Heart left ventricle (tissue), 16 donors: ENCODE results near the gene DNAH12. TPM values are rescaled to one million over a fixed set of nuclear protein-coding genes. Genes with fewer than 3 reads are reported as not detected.
"Not testable (repeated sequence)": the region's sequence is repeated elsewhere in the genome, so short reads cannot be mapped to it uniquely, and the experiment has no call there.

Experiments
- ATAC-seq, 4 donors: fragments of 200-7000 bp; cut with Tn5 transposase; one replicate each; pipeline ENCODE4 v1.9.1; 2020 to 2022; ENCODE audit warnings: moderate library complexity in 4 of 4, mild to moderate bottlenecking in 3 of 4, moderate number of reproducible peaks in 1 of 4
- DNase-seq, 5 donors: peaks; one replicate each; pipeline ENCODE4 v3.0.0-alpha.2; 2020
- H3K27ac ChIP-seq, 12 donors: fragments of 200-600 bp; sonication (generic) in 4 of 12; one replicate each; pipeline versions ENCODE4 v1.5.0 to v1.8.0; 2016 to 2022; ENCODE audit warnings: mild to moderate bottlenecking in 2 of 12
- H3K27me3 ChIP-seq, 9 donors: fragments of 200-600 bp; sonication (generic) in 2 of 9; one replicate each; pipeline versions ENCODE4 v1.5.1 to v1.8.0; 2016 to 2022; ENCODE audit warnings: mild to moderate bottlenecking in 3 of 9
- H3K36me3 ChIP-seq, 9 donors: fragments of 200-600 bp; sonication (generic) in 2 of 9; one replicate each; pipeline versions ENCODE4 v1.5.0 to v1.8.0; 2018 to 2022; ENCODE audit warnings: mild to moderate bottlenecking in 2 of 9
- H3K4me1 ChIP-seq, 12 donors: fragments of 200-600 bp; sonication (generic) in 4 of 12; one replicate each; pipeline versions ENCODE4 v1.5.0 to v1.8.0; 2016 to 2022; ENCODE audit warnings: mild to moderate bottlenecking in 3 of 12
- H3K4me3 ChIP-seq, 12 donors: fragments of 200-600 bp; sonication (generic) in 4 of 12; one replicate each; pipeline versions ENCODE4 v1.5.0 to v1.8.0; 2017 to 2022; ENCODE audit warnings: mild to moderate bottlenecking in 9 of 12, moderate library complexity in 4 of 12
- H3K9me3 ChIP-seq, 12 donors: fragments of 200-600 bp; sonication (generic) in 4 of 12; one replicate each; pipeline versions ENCODE4 v1.5.0 to v1.8.0; 2016 to 2022; ENCODE audit warnings: mild to moderate bottlenecking in 1 of 12
- POLR2A ChIP-seq, 2 donors: fragments of 450-650 bp; IDR thresholded peaks; one replicate each; pipeline ENCODE4 v1.6.1; 2017; ENCODE audit warnings: antibody characterized with exemption in 2 of 2, mild to moderate bottlenecking in 2 of 2, moderate library complexity in 2 of 2
- WGBS, 4 donors: extraction: QIAGEN DNeasy Blood & Tissue Kit in 2 of 4; methylation state at CpG; one replicate each; pipeline versions ENCODE4 v1.1.5 to v1.1.7; 2013 to 2018; 5-methylcytosine and 5-hydroxymethylcytosine counted together
- intact Hi-C, 10 donors: fragments of 100-400 bp; cut with DNase I; formaldehyde crosslinking; loops; one replicate each; pipeline versions ENCODE4 v1.11.1 to v1.14.2; 2022
- polyA plus RNA-seq, 2 donors: library from polyadenylated mRNA; stranded (reverse); fragments of 200-250 nt; gene quantifications; one replicate each; pipeline ENCODE4 v1.2.3, GENCODE V29; 2013
- total RNA-seq, 9 donors: library from RNA; depleted of rRNA in 2 of 9; stranded (reverse); fragments of >200 nt in 2 of 9; fragmentation: NEBNext Ultra II Directional in 3 of 9; extraction: Animal tissue kit (Norgen Biotek cat#: 25700) in 3 of 9; gene quantifications; one replicate each; pipeline versions ENCODE4 v1.1.0 to v1.2.4, GENCODE V29; 2016 to 2023
- TF ChIP-seq, protein P1 (sequence below), 12 donors: fragments of 200-600 bp; sonication (generic) in 4 of 12; IDR thresholded peaks; one replicate each; pipeline versions ENCODE4 v1.5.0 to v1.8.0; 2018 to 2022; ENCODE audit warnings: antibody characterized with exemption in 12 of 12, mild to moderate bottlenecking in 5 of 12
- donor health status: ischemic (EF 13 %, LVEDD 7.1; RV severe dilation, severe dysfunction).
- donor health status: healthy with polysubstance abuse.
- donor health status: DM: no; HTN: yes; CAD: no.
- donor health status: DM: no; HTN: no; CAD: no.
- donor health status: ischemic (EF 25% LVEDD 6.9; RV normal size, moderate dysfunction).
- donor health status: ischemic (EF 25% LVEDD 5.7; RV mildly dilated, moderate dysfunction).
- donor health status: healthy.
- donor health status: DM: yes; HTN: yes; CAD: no.
- donor health status: ischemic (EF 35%, LVEDD 5.7; RV mildly dilated, moderate dysfunction).
- donor health status: nonischemic (EF 11% LVEDD 7.7; RV severe dilation, severe dysfunction).
- donor health status: DM: yes; HTN: yes; CAD: no.
- donor health status: PGD.
- donor health status: ischemic (EF 29% LVEDD 5.4; RV normal size, mild dysfunction).
- donor health status: nonischemic (EF 23%, LVEDD 6.1; RV moderate dilation, normal function).

DNAH12 gene
- total and polyA plus RNA-seq, 11 donors = 0.04 to 0.42 (median 0.26) TPM; not detected in 7

GRCh38 chr3:57446318-57446841 is 97.8 kb downstream of the DNAH12 start:
- ATAC-seq = no peak
- WGBS, 4 donors = 14 to 35% (median 27%) methylated on average over 1 of the region's 1 CpG

DNA sequence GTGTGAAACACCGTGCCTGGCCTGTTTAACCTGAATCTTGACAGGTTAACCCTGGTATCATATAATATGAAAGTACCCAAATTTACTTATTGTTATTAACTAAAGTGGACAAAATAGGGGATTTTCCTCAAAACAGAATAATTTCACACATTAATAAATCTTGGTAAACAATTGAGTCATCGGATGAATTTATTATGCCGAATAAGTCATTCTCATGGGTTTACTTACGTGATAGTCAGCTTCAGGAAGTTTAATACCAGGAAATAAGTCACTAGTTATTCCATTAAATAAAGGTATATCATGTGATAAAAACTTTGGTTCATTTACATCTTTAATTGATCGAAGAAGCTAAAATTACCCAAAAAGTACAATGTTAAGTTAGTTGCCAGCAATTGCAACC is 99.7 kb downstream of the DNAH12 start:
- no peak for ATAC-seq
- H3K27ac ChIP-seq = no peak overlapping the region
- H3K9me3 ChIP-seq = peaks cover 0 to 14% (median 0%) of the 10 kb centered on the region in 12 donors
- WGBS, 4 donors = 92 to 95% (median 94%) methylated on average over 5 of the region's 5 CpGs
- H3K4me1 ChIP-seq = peaks cover 0 to 9% (median 0%) of the 10 kb centered on the region in 12 donors
- no peak overlapping the region for H3K4me3 ChIP-seq
- no peaks in the 10 kb centered on the region for H3K27me3 ChIP-seq
- no peak for DNase-seq
- TF ChIP-seq, protein P1, sequence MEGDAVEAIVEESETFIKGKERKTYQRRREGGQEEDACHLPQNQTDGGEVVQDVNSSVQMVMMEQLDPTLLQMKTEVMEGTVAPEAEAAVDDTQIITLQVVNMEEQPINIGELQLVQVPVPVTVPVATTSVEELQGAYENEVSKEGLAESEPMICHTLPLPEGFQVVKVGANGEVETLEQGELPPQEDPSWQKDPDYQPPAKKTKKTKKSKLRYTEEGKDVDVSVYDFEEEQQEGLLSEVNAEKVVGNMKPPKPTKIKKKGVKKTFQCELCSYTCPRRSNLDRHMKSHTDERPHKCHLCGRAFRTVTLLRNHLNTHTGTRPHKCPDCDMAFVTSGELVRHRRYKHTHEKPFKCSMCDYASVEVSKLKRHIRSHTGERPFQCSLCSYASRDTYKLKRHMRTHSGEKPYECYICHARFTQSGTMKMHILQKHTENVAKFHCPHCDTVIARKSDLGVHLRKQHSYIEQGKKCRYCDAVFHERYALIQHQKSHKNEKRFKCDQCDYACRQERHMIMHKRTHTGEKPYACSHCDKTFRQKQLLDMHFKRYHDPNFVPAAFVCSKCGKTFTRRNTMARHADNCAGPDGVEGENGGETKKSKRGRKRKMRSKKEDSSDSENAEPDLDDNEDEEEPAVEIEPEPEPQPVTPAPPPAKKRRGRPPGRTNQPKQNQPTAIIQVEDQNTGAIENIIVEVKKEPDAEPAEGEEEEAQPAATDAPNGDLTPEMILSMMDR (IDR thresholded peaks at IDR 0.05) = no peak
- TF ChIP-seq POLR2A (IDR thresholded peaks at IDR 0.05) = no peak
- H3K36me3 ChIP-seq = no peaks in the 10 kb centered on the region
- intact Hi-C loops = no loop called here

More at GRCh38 chr3:57446318-57446841, 97.8 kb downstream of the DNAH12 start:
- Histone ChIP-seq H3K4me3 (no peak overlapping the region), H3K27me3 (no peaks in the 10 kb centered on the region), H3K4me1 (peaks cover 0 to 13% (median 0%) of the 10 kb centered on the region in 12 donors), H3K27ac (no peak overlapping the region), H3K9me3 (no peaks in the 10 kb centered on the region), H3K36me3 (no peaks in the 10 kb centered on the region)
- no peak for TF ChIP-seq POLR2A (IDR thresholded peaks at IDR 0.05)
- TF ChIP-seq, protein P1 (IDR thresholded peaks at IDR 0.05) = no peak
- intact Hi-C loops = no loop called here
- DNase-seq = no peak

GRCh38 chr3:57440144-57440543 is 104.0 kb downstream of the DNAH12 start:
- H3K27me3 ChIP-seq, H3K27ac ChIP-seq, H3K36me3 ChIP-seq, ATAC-seq, intact Hi-C loops, H3K4me1 ChIP-seq, DNase-seq, H3K4me3 ChIP-seq: not testable (repeated sequence)
- peaks cover 0 to 14% (median 0%) of the 10 kb centered on the region in 12 donors for H3K9me3 ChIP-seq

DNA sequence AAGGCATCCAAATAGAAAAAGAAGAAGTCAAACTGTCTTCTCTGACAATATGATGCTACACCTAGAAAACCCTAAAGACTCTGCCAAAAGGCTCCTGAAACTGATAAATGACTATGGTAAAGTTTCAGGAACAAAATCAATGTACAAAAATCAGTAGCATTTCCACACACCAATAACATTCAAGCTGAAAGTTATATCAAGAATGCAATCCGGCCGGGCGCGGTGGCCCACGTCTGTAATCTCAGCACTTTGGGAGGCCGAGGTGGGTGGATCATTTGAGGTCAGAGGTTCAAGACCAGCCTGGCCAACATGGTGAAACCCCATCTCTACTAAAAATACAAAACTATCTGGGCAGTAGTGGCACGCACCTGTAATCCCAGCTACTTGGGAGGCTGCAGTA is 105.7 kb downstream of the DNAH12 start:
- H3K27me3 ChIP-seq, H3K4me3 ChIP-seq, H3K4me1 ChIP-seq, ATAC-seq, DNase-seq, H3K36me3 ChIP-seq, H3K27ac ChIP-seq: not testable (repeated sequence)
- peaks cover 0 to 14% (median 0%) of the 10 kb centered on the region in 12 donors for H3K9me3 ChIP-seq
- intact Hi-C loops = loop anchor here in 1 of 10 donors (10.0 kb wide), 2 partner anchors 264 to 334 kb away; no protein-coding TSS in a partner anchor
- 67 to 84% (median 79%) methylated on average over 7 of the region's 7 CpGs for WGBS, 4 donors

- Histone ChIP-seq H3K36me3 (no peaks in the 10 kb centered on the region), H3K27ac (no peak overlapping the region), H3K4me1 (no peaks in the 10 kb centered on the region), H3K4me3 (no peak overlapping the region), H3K27me3 (no peaks in the 10 kb centered on the region), H3K9me3 (peaks cover 0 to 14% (median 0%) of the 10 kb centered on the region in 12 donors)
- TF ChIP-seq, protein P1 (IDR thresholded peaks at IDR 0.05) = no peak
- TF ChIP-seq POLR2A (IDR thresholded peaks at IDR 0.05) = no peak
- ATAC-seq = no peak
- 79 to 90% (median 85%) methylated on average over 1 of the region's 1 CpG for WGBS, 4 donors
- no peak for DNase-seq
- intact Hi-C loops = loop anchor here in 1 of 10 donors (10.0 kb wide), 2 partner anchors 261 to 331 kb away; no protein-coding TSS in a partner anchor
Observed at GRCh38 chr3:57436195-57436761, 107.9 kb downstream of the DNAH12 start.
